WTC11 (cell line): Measurements from ENCODE around the gene LDLRAD3. TPM values are rescaled to one million over a fixed set of nuclear protein-coding genes. Genes with fewer than 3 reads are reported as not detected.

Experiments
- ATAC-seq: fragments of 200-7000 bp; cut with Tn5 transposase; 2 replicates; pipeline ENCODE4 v1.10.0; 2021; ENCODE audit warnings: mild to moderate bottlenecking, moderate library complexity
- CTCF ChIA-PET: fragments of 300-600 bp; sonication (Branson Sonifier 250); formaldehyde crosslinking; loops from one replicate; lab custom pipeline; 2021; ENCODE audit warnings: antibody characterized with exemption; lab: Charles Lee
- POLR2A ChIA-PET: fragments of 350-600 bp; sonication (Branson Sonifier 250); formaldehyde crosslinking; loops from one replicate; lab custom pipeline; 2021; ENCODE audit warnings: antibody characterized with exemption; lab: Charles Lee
- DNase-seq: peaks from one replicate; pipeline ENCODE4 v3.0.0; 2021; ENCODE audit warnings: low spot score
- H3K27ac Mint-ChIP-seq: 2 replicates; pipeline ENCODE4 v1.8.0; 2021; ENCODE audit warnings: mixed read lengths
- H3K27me3 Mint-ChIP-seq: 2 replicates; pipeline ENCODE4 v1.8.0; 2021; ENCODE audit warnings: low read depth, mild to moderate bottlenecking, moderate library complexity, mixed read lengths
- H3K36me3 Mint-ChIP-seq: 2 replicates; pipeline ENCODE4 v1.8.0; 2021; ENCODE audit warnings: mixed read lengths
- H3K4me1 Mint-ChIP-seq: 2 replicates; pipeline ENCODE4 v1.8.0; 2022; ENCODE audit warnings: mixed read lengths
- H3K4me3 Mint-ChIP-seq: 2 replicates; pipeline ENCODE4 v1.8.0; 2021; ENCODE audit warnings: mild to moderate bottlenecking, moderate library complexity, mixed read lengths
- H3K9me3 Mint-ChIP-seq: 2 replicates; pipeline ENCODE4 v1.8.0; 2021; ENCODE audit warnings: mixed read lengths
- ARID4B ChIP-seq: sonication (generic); formaldehyde crosslinking; IDR thresholded peaks from 2 replicates; pipeline ENCODE4 v1.8.0; 2023; ENCODE audit warnings: missing genetic modification reagents, mild to moderate bottlenecking, borderline replicate concordance
- ATF1 ChIP-seq: sonication (generic); formaldehyde crosslinking; IDR thresholded peaks from 2 replicates; pipeline ENCODE4 v1.8.1; 2023; ENCODE audit warnings: mild to moderate bottlenecking, moderate library complexity, missing genetic modification reagents
- ATF6 ChIP-seq: sonication (generic); formaldehyde crosslinking; IDR thresholded peaks from 2 replicates; pipeline ENCODE4 v1.8.1; 2023; ENCODE audit warnings: mild to moderate bottlenecking, missing genetic modification reagents
- GRHL2 ChIP-seq: fragments of 250-450 bp; sonication (Bioruptor Pico); IDR thresholded peaks from 2 replicates; pipeline ENCODE4 v1.8.0; 2022; ENCODE audit warnings: mild to moderate bottlenecking, moderate library complexity; ENCODE audit not compliant: insufficient replicate concordance, severe bottlenecking
- IRF2 ChIP-seq: sonication (generic); formaldehyde crosslinking; IDR thresholded peaks from 2 replicates; pipeline ENCODE4 v1.8.0; 2022; ENCODE audit warnings: low read depth, missing genetic modification reagents, borderline replicate concordance
- JAZF1 ChIP-seq: fragments of 250-450 bp; sonication (Bioruptor Pico); IDR thresholded peaks from 2 replicates; pipeline ENCODE4 v1.9.0; 2021; ENCODE audit warnings: moderate library complexity, mild to moderate bottlenecking, inconsistent platforms
- MAX ChIP-seq: sonication (generic); formaldehyde crosslinking; IDR thresholded peaks from 2 replicates; pipeline ENCODE4 v1.8.0; 2022; ENCODE audit warnings: mild to moderate bottlenecking, missing genetic modification reagents
- NFATC4 ChIP-seq: fragments of 250-450 bp; sonication (Bioruptor Pico); IDR thresholded peaks from 2 replicates; pipeline ENCODE4 v1.9.0; 2021; ENCODE audit warnings: mild to moderate bottlenecking
- NR3C1 ChIP-seq: sonication (generic); formaldehyde crosslinking; conservative IDR thresholded peaks from 2 replicates; pipeline ENCODE4 v1.8.1; 2023; ENCODE audit warnings: low read depth, mild to moderate bottlenecking, missing genetic modification reagents
- SP1 ChIP-seq: sonication (generic); formaldehyde crosslinking; conservative IDR thresholded peaks from 2 replicates; pipeline ENCODE4 v1.8.1; 2022; ENCODE audit warnings: missing genetic modification reagents
- ZNF281 ChIP-seq: sonication (generic); formaldehyde crosslinking; IDR thresholded peaks from 2 replicates; pipeline ENCODE4 v1.8.0; 2023; ENCODE audit warnings: mild to moderate bottlenecking, missing genetic modification reagents
- total RNA-seq: library from RNA; stranded (reverse); gene quantifications from 3 replicates; pipeline ENCODE4 v1.2.3, GENCODE V29; 2021
- TF ChIP-seq, protein P1 (sequence below): fragments of 250-450 bp; sonication (Bioruptor Pico); IDR thresholded peaks from 2 replicates; pipeline ENCODE4 v1.9.0; 2021; ENCODE audit warnings: mild to moderate bottlenecking
- TF ChIP-seq, protein P2 (sequence below): sonication (generic); formaldehyde crosslinking; IDR thresholded peaks from 2 replicates; pipeline ENCODE4 v1.8.1; 2023; ENCODE audit warnings: mild to moderate bottlenecking, missing genetic modification reagents
- TF ChIP-seq, protein P3 (sequence below): sonication (generic); formaldehyde crosslinking; IDR thresholded peaks from 2 replicates; pipeline ENCODE4 v1.8.1; 2022; ENCODE audit warnings: mild to moderate bottlenecking, moderate library complexity, missing genetic modification reagents
- TF ChIP-seq, protein P4 (sequence below): sonication (generic); formaldehyde crosslinking; IDR thresholded peaks from 2 replicates; pipeline ENCODE4 v1.8.0; 2022; ENCODE audit warnings: missing genetic modification reagents

LDLRAD3 gene
- total RNA-seq, 1 experiment from 2014 or later, result 14.5 TPM

- H3K36me3 Mint-ChIP-seq, result peaks cover 31% of the 10 kb centered on the region
- H3K9me3 Mint-ChIP-seq, result peaks cover 28% of the 10 kb centered on the region
- H3K27me3 Mint-ChIP-seq, result no peaks in the 10 kb centered on the region
- H3K4me3 Mint-ChIP-seq, result no peak overlapping the region
- TF ChIP-seq ARID4B (CRISPR knock-in tag) (no peak), IRF2 (no peak), NR3C1 (CRISPR knock-in tag) (no peak), SP1 (CRISPR knock-in tag) (no peak), ZNF281 (CRISPR knock-in tag) (no peak), ATF6 (CRISPR knock-in tag) (no peak), ATF1 (no peak), NFATC4 (CRISPR knock-in tag) (no peak), JAZF1 (no peak), GRHL2 (CRISPR knock-in tag) (no peak), MAX (CRISPR knock-in tag) (no peak)
- TF ChIP-seq, protein P1, sequence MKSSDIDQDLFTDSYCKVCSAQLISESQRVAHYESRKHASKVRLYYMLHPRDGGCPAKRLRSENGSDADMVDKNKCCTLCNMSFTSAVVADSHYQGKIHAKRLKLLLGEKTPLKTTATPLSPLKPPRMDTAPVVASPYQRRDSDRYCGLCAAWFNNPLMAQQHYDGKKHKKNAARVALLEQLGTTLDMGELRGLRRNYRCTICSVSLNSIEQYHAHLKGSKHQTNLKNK (CRISPR knock-in tag), result no peak
- TF ChIP-seq, protein P2, sequence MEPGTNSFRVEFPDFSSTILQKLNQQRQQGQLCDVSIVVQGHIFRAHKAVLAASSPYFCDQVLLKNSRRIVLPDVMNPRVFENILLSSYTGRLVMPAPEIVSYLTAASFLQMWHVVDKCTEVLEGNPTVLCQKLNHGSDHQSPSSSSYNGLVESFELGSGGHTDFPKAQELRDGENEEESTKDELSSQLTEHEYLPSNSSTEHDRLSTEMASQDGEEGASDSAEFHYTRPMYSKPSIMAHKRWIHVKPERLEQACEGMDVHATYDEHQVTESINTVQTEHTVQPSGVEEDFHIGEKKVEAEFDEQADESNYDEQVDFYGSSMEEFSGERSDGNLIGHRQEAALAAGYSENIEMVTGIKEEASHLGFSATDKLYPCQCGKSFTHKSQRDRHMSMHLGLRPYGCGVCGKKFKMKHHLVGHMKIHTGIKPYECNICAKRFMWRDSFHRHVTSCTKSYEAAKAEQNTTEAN, result no peak
- TF ChIP-seq, protein P3, sequence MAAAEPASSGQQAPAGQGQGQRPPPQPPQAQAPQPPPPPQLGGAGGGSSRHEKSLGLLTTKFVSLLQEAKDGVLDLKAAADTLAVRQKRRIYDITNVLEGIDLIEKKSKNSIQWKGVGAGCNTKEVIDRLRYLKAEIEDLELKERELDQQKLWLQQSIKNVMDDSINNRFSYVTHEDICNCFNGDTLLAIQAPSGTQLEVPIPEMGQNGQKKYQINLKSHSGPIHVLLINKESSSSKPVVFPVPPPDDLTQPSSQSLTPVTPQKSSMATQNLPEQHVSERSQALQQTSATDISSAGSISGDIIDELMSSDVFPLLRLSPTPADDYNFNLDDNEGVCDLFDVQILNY (CRISPR knock-in tag), result no peak
- TF ChIP-seq, protein P4, sequence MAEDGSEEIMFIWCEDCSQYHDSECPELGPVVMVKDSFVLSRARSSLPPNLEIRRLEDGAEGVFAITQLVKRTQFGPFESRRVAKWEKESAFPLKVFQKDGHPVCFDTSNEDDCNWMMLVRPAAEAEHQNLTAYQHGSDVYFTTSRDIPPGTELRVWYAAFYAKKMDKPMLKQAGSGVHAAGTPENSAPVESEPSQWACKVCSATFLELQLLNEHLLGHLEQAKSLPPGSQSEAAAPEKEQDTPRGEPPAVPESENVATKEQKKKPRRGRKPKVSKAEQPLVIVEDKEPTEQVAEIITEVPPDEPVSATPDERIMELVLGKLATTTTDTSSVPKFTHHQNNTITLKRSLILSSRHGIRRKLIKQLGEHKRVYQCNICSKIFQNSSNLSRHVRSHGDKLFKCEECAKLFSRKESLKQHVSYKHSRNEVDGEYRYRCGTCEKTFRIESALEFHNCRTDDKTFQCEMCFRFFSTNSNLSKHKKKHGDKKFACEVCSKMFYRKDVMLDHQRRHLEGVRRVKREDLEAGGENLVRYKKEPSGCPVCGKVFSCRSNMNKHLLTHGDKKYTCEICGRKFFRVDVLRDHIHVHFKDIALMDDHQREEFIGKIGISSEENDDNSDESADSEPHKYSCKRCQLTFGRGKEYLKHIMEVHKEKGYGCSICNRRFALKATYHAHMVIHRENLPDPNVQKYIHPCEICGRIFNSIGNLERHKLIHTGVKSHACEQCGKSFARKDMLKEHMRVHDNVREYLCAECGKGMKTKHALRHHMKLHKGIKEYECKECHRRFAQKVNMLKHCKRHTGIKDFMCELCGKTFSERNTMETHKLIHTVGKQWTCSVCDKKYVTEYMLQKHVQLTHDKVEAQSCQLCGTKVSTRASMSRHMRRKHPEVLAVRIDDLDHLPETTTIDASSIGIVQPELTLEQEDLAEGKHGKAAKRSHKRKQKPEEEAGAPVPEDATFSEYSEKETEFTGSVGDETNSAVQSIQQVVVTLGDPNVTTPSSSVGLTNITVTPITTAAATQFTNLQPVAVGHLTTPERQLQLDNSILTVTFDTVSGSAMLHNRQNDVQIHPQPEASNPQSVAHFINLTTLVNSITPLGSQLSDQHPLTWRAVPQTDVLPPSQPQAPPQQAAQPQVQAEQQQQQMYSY (CRISPR knock-in tag), result no peak
- DNase-seq (no peak), ATAC-seq (no peak)
- peaks cover 42% of the 10 kb centered on the region for H3K4me1 Mint-ChIP-seq
- ChIA-PET POLR2A (interaction anchor here (0.6 kb wide), 1 partner anchor 46 kb away, joined by 5 read pairs; no protein-coding TSS in a partner anchor), CTCF (interaction anchor here (1.0 to 1.3 kb wide), 2 partner anchors 36 to 185 kb away, joined by 3 read pairs; no protein-coding TSS in a partner anchor)
- H3K27ac Mint-ChIP-seq, result no peak overlapping the region
These were observed 62.7 kb downstream of the LDLRAD3 start for GRCh38 chr11:36006556-36006955.
